Keratinocyte (primary cell): Measurements from ENCODE around the gene SNRPA1. TPM values are rescaled to one million over a fixed set of nuclear protein-coding genes. Genes with fewer than 3 reads are reported as not detected.

Experiments
- DNase-seq: peaks from one replicate; pipeline ENCODE4 v3.0.0-alpha.2; 2011; ENCODE audit warnings: low read depth, missing footprints, low spot score
- FAIRE-seq: peaks from 2 replicates; lab custom pipeline; 2011; peaks lifted over from hg19 to GRCh38; lab: Jason Lieb, UNC
- H2AFZ ChIP-seq: 2 replicates; pipeline ENCODE4 v1.6.0; 2012; ENCODE audit warnings: low read length, control low read depth, inconsistent platforms; ENCODE audit not compliant: control insufficient read depth
- H3K27ac ChIP-seq: 2 replicates; pipeline ENCODE4 v1.5.1; 2011; ENCODE audit warnings: low read length; ENCODE audit not compliant: control insufficient read depth, insufficient read depth
- H3K27me3 ChIP-seq: 3 replicates; pipeline ENCODE4 v1.6.0; 2011; ENCODE audit warnings: low read length; ENCODE audit not compliant: control insufficient read depth, insufficient read depth; ENCODE audit errors: extremely low read depth
- H3K36me3 ChIP-seq, 2 experiments: 2 replicates in 1 of 2; 3 replicates in 1 of 2; pipeline ENCODE4 v1.5.1; 2011; ENCODE audit warnings: low read length in 2 of 2, mild to moderate bottlenecking in 1 of 2; ENCODE audit not compliant: control insufficient read depth in 2 of 2, insufficient read depth in 2 of 2; ENCODE audit errors: extremely low read depth in 1 of 2
- H3K4me1 ChIP-seq: 3 replicates; pipeline ENCODE4 v1.5.1; 2011; ENCODE audit warnings: low read length; ENCODE audit not compliant: control insufficient read depth, insufficient read depth; ENCODE audit errors: extremely low read depth
- H3K4me2 ChIP-seq: 3 replicates; pipeline ENCODE4 v1.6.0; 2011; ENCODE audit warnings: low read depth, low read length; ENCODE audit not compliant: control insufficient read depth, insufficient read depth; ENCODE audit errors: extremely low read depth
- H3K4me3 ChIP-seq, 3 experiments: fragments of 200-600 bp in 1 of 3; sonication (generic) in 1 of 3; 2 replicates in 2 of 3; 3 replicates in 1 of 3; pipeline ENCODE4 v1.5.1; 2011 to 2016; ENCODE audit warnings: low read length in 3 of 3, mild to moderate bottlenecking in 3 of 3, control low read depth in 2 of 3, inconsistent platforms in 1 of 3, low read depth in 1 of 3, mixed read lengths in 1 of 3, mixed run types in 1 of 3, moderate library complexity in 1 of 3; ENCODE audit not compliant: control insufficient read depth in 2 of 3, insufficient read depth in 2 of 3; ENCODE audit errors: extremely low read depth in 1 of 3
- H3K79me2 ChIP-seq: 2 replicates; pipeline ENCODE4 v1.6.0; 2012; ENCODE audit warnings: low read length; ENCODE audit not compliant: control insufficient read depth, insufficient read depth
- H3K9ac ChIP-seq: 3 replicates; pipeline ENCODE4 v1.6.0; 2011; ENCODE audit warnings: low read length; ENCODE audit not compliant: control insufficient read depth, insufficient read depth; ENCODE audit errors: extremely low read depth
- H3K9me1 ChIP-seq: 3 replicates; pipeline ENCODE4 v1.6.0; 2011; ENCODE audit warnings: low read length; ENCODE audit not compliant: control insufficient read depth, insufficient read depth; ENCODE audit errors: extremely low read depth
- H3K9me3 ChIP-seq: 2 replicates; pipeline ENCODE4 v1.5.1; 2012; ENCODE audit warnings: low read depth, low read length; ENCODE audit not compliant: control insufficient read depth
- H4K20me1 ChIP-seq: 3 replicates; pipeline ENCODE4 v1.6.0; 2011; ENCODE audit warnings: low read length; ENCODE audit not compliant: control insufficient read depth, insufficient read depth; ENCODE audit errors: extremely low read depth
- EZH2 ChIP-seq: IDR thresholded peaks from one replicate; pipeline ENCODE4 v1.6.1; 2012; ENCODE audit warnings: inconsistent platforms, mild to moderate bottlenecking, low read length, moderate library complexity
- dilution Hi-C: fragments of 300-500 bp; cut with MboI; formaldehyde crosslinking; loops from one replicate; pipeline ENCODE4 v1.7.0; 2020; ENCODE audit warnings: low sequenced_read_pairs; ENCODE audit not compliant: extremely low pct_ligation_motif_present
- polyA plus RNA-seq, 5 experiments: library from polyadenylated mRNA; depleted of rRNA in 3 of 5; stranded (reverse) in 3 of 5; stranded (forward) in 1 of 5; unstranded in 1 of 5; fragments of >200 nt; gene quantifications; 1 replicate in 1 of 5; 2 replicates in 3 of 5; 3 replicates in 1 of 5; pipeline versions ENCODE4 v1.2.1 to v1.2.3, GENCODE V29; 2011 to 2012; ENCODE audit warnings: missing spikeins in 2 of 5, low read depth in 1 of 5, low replicate concordance in 1 of 5
- TF ChIP-seq, protein P1 (sequence below), 3 experiments: IDR thresholded peaks in 1 of 3; conservative IDR thresholded peaks in 1 of 3; optimal IDR thresholded peaks in 1 of 3; 2 replicates in 2 of 3; 3 replicates in 1 of 3; pipeline versions ENCODE3 to v1.5.1; 2011; ENCODE audit warnings: low read length in 3 of 3, mild to moderate bottlenecking in 3 of 3, moderate library complexity in 2 of 3, control low read depth in 1 of 3, inconsistent platforms in 1 of 3; ENCODE audit not compliant: insufficient read depth in 2 of 3; ENCODE audit errors: extremely low read depth in 1 of 3

Gene SNRPA1
- polyA plus RNA-seq, 1 donor (not counting 4 experiments of a cell fraction or from before 2014, with no cell fraction given) = 106 TPM

DNA sequence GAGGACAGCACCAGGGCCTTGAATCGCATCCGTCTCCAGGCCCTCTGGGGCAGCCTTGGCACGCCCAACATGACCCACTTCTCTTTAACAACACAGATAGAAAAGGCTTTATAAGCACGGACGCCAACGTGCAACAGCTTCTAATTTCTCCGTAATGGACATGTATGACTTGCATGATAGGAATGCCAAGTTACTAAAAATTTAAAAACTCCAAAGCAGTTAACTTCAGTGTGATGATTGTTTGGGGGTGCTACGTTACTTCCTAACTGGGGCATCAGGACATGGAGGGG, 30.9 kb upstream of the SNRPA1 start:
- Histone ChIP-seq H3K4me2 (no peak overlapping the region), H2AFZ (no peak overlapping the region), H3K79me2 (no peaks in the 10 kb centered on the region), H3K9me3 (no peaks in the 10 kb centered on the region), H3K27me3 (no peaks in the 10 kb centered on the region), H3K9ac (no peak overlapping the region), H3K27ac (no peak overlapping the region), H4K20me1 (no peaks in the 10 kb centered on the region), H3K4me1 (no peaks in the 10 kb centered on the region), H3K4me3 (no peak overlapping the region), H3K9me1 (no peaks in the 10 kb centered on the region), H3K36me3 (peaks cover 0 to 3% of the 10 kb centered on the region in 2 experiments)
- no peak for DNase-seq
- TF ChIP-seq, protein P1, sequence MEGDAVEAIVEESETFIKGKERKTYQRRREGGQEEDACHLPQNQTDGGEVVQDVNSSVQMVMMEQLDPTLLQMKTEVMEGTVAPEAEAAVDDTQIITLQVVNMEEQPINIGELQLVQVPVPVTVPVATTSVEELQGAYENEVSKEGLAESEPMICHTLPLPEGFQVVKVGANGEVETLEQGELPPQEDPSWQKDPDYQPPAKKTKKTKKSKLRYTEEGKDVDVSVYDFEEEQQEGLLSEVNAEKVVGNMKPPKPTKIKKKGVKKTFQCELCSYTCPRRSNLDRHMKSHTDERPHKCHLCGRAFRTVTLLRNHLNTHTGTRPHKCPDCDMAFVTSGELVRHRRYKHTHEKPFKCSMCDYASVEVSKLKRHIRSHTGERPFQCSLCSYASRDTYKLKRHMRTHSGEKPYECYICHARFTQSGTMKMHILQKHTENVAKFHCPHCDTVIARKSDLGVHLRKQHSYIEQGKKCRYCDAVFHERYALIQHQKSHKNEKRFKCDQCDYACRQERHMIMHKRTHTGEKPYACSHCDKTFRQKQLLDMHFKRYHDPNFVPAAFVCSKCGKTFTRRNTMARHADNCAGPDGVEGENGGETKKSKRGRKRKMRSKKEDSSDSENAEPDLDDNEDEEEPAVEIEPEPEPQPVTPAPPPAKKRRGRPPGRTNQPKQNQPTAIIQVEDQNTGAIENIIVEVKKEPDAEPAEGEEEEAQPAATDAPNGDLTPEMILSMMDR (optimal IDR thresholded peaks at IDR 0.05 in 1 of 3, IDR thresholded peaks at IDR 0.05 in 1 of 3, conservative IDR thresholded peaks at IDR 0.05 in 1 of 3; ENCODE audit: extremely low read depth in 1 of 3, insufficient read depth in 2 of 3, low read length in 3 of 3) = no peak
- no peak for TF ChIP-seq EZH2
- dilution Hi-C loops = no loop called here
- FAIRE-seq = no peak

DNA sequence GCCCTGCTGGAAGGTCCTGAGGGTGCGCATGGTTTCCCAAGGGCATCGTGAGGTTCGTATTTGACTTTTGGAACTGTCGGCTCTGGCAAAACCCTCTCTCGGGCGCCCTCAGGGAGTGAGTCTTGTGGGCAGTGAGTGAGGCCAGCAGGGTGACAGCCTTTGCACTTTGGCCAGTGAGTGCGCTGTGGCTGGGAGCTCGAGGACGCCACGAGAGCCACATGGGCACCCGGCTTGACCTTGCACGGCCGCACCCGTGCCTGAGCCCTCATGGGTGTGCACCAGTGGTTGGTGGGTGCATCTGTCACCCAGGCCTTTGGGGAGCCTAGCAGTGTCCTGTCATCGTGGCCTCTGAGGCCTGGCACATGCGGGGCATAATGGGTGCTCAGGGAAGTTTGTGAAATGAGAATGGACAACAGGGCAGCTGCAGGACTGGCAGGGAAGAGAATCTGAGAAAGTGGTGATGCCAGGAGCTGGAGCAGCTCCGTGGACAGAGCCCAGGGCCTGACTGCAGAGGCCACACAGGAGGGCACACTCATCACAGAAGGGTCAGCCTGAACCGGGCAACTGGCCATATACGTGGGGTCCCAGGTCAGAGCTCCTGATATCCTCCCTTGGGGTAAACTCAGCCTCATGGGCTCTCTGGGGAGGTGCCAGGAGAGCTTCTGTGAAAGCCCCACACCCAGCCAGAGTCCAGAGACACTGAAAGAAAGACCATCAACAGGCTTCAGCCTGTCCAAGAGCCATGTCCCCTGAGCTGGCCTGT, 30.4 kb upstream of the SNRPA1 start:
- H3K4me3 ChIP-seq = no peak overlapping the region
- no peak for DNase-seq
- FAIRE-seq = no peak
- H2AFZ ChIP-seq = no peak overlapping the region
- no peaks in the 10 kb centered on the region for H4K20me1 ChIP-seq
- dilution Hi-C loops = no loop called here
- H3K4me2 ChIP-seq = no peak overlapping the region
- TF ChIP-seq, protein P1 (optimal IDR thresholded peaks at IDR 0.05 in 1 of 3, IDR thresholded peaks at IDR 0.05 in 1 of 3, conservative IDR thresholded peaks at IDR 0.05 in 1 of 3; ENCODE audit: extremely low read depth in 1 of 3, insufficient read depth in 2 of 3, low read length in 3 of 3) = no peak
- no peak for TF ChIP-seq EZH2
- H3K79me2 ChIP-seq = no peaks in the 10 kb centered on the region
- H3K4me1 ChIP-seq = no peaks in the 10 kb centered on the region
- peaks cover 0 to 3% of the 10 kb centered on the region in 2 experiments for H3K36me3 ChIP-seq
- H3K27me3 ChIP-seq = no peaks in the 10 kb centered on the region
- no peak overlapping the region for H3K27ac ChIP-seq
- H3K9me1 ChIP-seq = no peaks in the 10 kb centered on the region
- no peaks in the 10 kb centered on the region for H3K9me3 ChIP-seq
- no peak overlapping the region for H3K9ac ChIP-seq
